HG03159 (cell line): ENCODE measurements around the gene SLC39A1.

Experiments
- ATAC-seq: cut with Tn5 transposase; IDR thresholded peaks from one replicate; pipeline ENCODE4 v1.9.1; 2021; ENCODE audit warnings: mild to moderate bottlenecking, moderate library complexity; ENCODE audit not compliant: unreplicated experiment

The SLC39A1 gene

DNA sequence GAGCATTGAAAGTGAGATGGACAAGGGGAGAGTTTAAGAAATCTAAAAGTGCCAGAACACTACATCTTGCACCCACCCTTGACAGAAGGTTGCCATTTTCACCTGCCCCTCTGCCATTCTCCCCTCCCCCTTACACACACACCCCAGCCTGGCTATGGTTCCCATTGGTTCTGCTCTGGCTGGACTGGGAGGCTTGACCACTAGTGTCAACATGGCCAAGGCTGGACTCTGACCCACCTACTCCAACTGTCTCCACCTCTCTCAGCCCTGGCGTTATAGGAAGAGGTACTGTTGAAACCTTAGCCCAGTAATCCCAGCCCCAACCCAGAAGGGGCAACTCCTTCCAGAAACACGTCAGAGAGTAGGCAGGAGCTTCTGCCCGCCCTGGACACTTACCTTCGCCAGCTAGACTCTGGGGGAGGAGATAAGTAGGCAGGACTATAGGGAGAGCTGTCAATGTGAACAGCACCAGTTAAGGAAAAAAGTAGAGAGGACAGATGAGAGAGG, 9.4 kb downstream of the SLC39A1 start:
- no peak for ATAC-seq

DNA sequence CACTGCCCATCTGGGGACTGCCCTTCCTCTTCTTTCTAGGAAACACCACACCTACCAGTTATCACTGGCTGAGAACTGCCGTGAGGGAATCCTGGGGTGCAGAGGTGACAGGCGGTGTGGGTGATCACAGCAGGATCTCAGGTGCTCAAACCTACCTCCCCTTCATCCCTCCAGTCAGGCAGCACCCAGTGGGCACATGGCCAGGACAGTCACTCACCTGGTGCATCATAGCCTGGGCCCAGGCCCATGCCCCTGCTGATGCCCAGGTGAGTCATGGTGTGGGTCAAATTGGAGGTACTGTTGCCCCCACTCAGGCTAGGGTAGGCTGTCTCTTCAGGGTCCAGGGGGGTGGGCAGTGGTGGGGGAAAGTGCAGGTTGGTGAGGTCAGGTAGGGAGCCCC, 11.5 kb downstream of the SLC39A1 start:
- ATAC-seq: no peak

DNA sequence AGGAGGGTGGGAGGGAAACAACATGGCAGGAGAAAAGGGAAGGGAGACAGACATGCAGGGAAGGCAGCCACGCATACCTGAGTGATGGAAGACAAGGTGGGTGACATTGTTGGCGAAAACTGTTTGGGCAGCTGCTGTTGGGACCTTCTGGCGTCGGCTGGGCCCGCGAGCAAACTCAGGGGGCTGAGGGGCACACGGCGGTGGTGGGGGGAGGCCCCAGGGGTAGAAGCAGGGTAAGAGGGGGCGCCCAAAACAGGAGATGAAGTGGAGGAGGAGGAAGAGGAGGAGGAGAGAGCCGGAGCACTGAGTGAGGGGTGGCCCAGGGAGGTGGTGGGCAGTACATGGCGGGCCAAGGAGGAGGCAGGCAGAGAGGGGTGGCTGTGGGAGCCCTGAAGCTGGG, 12.2 kb downstream of the SLC39A1 start:
- no peak for ATAC-seq

DNA sequence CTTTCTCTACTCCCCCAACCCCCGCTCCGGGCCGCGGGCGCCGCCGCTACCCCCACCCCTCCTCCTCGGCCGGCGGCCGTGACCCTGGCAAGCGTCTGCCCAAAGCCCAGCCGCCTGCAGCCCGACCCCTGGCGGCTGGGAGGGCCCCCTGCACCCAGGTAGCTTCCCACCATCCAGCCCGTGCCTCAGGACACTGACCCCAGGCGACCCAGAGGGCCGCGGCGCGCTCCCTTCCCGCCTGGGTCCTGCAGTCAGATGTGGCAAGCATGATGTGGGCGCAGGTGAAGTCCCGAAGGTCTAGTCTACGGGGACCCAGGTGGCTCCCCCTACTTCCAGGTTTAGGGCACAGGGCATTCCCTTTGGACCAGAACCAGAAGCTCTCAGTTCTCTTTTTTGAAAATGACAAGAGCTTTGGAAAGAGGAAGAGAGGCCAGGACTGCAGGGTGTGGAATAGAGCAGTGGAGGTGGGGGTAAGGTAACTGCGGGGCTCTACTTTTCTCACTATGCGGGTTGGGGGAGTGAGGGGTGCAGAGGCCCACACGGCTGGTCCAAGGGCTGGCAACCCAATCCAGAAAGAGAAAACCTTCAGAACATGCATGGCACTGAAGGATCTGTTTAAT, 16.6 kb downstream of the SLC39A1 start, which contains the start of gene DENND4B:
Gene DENND4B, minus strand, starts transcription at position 97 of the 620 bp plus-strand sequence. CDS start 2,344 bp downstream, outside the sequence.
- peak; percentile 50 for ATAC-seq

DNA sequence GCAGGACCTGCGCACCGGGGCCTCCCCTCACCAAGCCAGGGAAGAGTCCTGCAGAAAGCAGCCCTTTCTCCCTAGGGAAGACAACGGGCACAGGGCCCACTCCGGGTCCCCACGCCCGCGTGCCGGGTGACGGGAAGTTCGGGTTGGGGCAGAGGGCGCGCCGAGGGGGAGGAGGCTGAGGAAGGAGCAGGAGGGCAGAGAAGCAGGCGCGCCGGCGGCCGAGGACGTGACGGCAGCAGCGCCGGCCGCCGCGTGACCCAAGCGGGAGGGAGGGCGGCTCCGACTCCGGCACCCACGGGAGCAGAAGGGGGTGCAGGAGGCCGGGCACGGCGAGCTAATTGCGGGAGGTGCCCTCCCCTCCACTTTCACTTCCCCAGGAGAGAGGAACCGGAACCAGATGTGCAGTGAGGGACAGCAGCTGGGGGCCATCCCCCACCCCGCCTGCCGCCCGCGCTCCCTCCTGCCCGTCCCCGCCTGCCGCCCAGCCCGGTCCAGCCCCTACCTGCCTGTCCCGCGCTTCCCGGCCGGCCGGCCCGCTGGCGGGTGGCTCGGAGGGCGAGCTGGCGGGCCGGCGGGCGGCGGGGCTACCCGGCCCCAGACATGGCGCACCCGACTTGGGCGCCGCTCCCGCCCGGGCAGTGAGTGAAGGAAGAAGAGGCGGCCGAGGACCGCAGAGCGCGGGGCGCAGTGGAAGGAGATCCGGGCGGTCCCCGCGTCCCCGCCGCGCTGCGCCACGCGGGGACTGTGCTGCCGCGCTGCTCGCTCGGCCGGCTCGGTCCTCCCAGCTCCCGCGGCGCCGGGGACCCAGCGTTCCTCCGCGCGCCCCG, 17.3 kb downstream of the SLC39A1 start:
- peak; percentile 68 for ATAC-seq

DNA sequence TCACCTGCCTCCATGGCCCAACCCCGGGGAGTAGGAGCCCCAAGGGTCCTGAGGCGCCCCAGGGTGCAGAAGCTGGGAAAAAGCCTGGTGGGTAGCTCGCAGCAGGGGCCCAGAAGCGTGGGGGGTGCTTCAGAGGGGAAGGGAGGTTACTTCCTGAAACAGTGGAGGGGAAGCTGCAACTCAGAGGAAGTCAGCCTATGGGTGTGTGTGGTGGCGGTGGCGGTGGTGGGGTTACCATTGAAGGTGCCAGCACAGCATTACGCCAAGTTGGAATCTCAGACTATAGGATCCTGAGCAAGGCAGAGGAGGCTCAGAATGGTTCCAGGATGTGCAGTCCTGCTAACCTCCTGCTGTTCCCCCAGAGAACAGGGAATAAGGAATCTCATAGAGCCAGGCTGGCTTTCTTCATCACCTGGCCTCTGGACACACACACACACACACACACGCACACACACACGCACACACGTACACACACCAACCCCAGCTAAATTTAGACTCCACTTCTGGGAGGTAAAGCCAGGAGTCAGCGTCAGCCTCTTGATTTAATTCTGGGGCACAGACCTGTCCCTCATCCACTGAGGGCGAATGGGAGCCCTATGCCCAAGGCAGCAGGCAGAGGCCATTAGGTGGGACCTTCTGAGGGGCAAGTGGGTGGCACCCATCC, 18.1 kb downstream of the SLC39A1 start:
- no peak for ATAC-seq

DNA sequence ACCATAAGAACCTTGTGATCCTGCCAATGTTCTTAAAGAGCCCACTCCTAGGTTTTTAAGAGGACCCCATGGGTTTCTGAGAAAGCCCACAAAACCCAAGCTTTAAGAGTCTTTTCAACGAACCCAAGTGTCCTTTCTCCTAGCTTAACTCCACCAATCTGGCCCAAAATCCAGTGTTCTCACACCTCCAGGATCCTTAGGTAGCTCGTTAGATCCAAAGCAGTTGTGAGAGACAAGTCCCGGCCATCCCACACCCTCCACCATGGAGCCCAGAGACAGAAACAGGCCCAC, 18.6 kb downstream of the SLC39A1 start:
- no peak for ATAC-seq

DNA sequence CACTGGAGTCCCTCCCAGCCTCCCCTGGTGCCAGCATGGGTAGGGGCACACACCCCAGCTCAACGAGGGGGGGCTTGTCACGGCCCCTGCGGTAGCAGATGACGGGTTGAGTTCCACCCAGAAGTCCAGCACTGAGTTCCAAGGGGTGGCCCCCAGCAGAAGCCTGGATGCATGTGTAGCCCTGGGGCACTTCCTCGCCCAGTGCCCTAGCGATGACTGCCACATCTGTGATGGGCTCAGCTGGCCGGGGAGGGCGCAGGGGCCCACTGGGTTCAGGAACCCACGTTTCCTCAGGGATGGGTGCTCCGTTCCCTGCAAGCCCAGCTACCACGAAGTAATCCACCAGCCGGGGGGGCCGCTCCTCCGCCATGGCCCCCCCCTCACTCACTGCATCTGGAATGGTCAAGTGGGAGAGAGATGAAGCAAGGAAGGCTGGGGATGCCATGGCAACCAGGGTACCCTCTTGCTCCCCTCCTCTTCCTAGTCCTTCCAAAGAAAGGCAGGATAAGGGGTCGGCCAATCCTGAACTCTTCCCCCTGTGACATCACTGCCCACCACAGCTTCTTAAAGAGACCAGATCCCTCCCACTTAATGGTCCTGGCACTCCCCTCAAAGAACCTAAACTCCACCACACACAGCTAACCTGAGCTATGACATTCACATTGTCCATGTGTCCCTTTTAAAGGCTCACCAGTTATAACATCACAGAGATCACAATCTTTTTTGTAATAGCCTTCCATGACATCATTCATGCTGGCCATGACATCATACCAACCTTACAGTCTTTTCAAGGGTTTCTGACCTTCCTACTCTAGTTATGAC, 19.1 kb downstream of the SLC39A1 start:
- no peak for ATAC-seq

DNA sequence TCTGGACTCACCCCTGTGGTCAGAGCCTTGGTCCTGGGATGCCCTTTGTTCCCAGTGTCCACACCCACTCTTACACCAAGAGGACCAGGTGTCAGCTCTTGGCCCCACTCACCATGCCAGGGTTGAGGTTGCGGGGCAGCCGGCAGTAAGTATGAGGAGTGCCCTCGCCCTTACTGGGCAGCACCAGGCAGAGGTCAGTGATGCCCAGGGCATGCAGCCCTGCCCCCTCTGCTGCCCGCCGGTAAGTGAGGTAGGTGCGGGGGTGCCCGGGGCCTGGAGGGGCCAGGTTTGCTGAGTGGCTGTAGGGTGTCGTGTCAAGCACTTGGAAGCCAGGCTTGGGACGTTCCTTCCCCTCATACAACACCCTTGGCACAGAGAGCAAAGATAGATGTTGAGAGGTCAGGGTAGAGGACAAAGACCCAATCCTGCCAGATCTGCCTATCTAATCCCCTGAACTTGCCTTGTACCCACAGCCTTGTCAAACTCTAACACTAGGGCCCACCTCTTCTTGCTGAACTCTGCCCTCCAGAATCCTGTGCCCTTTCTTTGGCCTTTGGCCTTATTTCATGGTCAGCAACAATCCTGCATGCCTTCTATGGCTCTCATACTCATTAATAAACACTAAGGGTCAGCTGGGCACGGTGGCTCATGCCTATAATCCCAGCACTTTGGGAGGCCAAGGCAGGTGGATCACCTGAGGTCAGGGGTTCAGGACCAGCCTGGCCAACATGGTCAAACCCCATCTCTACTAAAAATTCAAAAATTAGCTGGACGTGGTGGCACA, 20.4 kb downstream of the SLC39A1 start:
- no peak for ATAC-seq

DNA sequence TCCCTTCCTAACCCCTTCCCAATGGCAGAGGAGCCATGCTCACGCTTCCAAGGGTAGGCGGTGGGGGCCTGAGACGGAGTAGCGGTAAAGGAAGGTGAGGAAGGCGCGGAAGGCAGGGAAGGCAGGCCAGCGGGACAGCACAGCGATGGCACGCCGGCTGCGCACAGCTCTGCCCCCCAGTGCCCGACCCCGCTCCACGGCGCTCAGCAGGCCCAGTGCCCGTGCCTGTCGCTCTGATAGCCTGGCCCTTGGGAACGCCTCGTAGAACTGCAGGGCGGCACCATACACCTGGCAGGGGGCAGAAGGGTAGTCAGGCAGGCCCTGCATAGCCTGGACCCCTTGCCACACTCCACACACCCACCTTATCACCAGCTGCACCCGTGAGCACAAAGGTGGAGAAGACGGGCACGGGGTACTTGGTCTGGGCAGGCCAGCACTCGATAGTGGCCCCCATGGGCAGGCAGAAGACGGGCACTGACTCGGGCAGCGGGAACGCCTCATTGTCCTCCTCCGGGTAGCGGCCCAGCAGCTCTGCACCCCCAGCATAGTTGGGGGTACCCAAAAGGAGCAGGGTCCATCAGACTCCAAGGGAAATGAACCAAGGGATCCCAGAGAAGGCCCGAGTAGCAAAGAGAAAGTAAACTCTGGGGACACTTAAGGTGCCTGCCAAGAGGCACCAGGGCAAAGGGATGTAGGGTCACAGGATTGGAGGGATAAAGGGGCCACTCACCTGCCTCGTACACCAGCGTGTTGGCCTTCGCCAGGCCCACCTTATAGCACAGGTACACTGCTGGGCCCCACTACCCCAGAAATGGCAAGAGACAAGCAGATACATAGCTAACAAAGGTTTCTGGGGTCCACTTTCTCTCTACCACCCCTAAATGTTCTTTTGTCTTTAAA, 21.3 kb downstream of the SLC39A1 start:
- ATAC-seq: no peak

DNA sequence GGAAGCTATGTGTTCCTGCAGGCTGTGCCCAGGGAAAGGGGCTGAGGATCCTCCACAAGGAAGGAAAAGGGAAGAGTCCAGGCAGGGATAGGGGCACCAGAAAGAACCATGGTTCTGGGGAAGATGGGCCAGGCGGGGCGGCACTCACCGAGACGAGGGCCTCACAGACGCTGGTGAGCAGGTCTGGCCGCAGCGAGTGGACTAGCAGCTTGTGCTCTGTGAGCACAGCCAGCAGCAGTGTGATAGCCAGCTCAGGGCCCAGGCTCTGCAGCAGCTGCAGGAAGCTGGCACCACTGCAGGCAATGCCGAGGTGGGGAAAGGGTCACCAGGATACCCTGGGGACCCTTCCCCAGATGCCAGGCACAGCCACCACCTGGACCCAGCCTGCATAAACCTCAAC, 22.6 kb downstream of the SLC39A1 start:
- ATAC-seq: no peak

DNA sequence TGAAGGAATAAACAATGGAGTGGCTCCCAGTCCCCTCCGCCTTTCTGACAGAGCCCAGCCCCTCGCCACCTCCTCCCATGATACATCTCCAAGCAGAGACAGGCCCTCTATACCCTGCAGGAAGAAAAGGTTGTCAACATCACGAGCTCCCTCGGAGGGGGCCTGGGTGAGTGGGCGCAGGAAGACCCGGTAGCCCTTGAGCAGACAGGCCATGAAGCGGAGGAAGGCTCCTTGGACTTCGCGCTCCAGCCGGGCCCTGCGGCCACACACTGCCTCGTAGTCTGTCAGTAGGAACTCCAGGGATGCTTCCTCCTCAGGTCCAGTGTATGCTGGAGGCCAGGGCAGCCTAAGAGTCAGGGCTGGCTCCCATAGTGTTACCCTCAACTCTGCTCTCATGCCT, 23.9 kb downstream of the SLC39A1 start:
- no peak for ATAC-seq

DNA sequence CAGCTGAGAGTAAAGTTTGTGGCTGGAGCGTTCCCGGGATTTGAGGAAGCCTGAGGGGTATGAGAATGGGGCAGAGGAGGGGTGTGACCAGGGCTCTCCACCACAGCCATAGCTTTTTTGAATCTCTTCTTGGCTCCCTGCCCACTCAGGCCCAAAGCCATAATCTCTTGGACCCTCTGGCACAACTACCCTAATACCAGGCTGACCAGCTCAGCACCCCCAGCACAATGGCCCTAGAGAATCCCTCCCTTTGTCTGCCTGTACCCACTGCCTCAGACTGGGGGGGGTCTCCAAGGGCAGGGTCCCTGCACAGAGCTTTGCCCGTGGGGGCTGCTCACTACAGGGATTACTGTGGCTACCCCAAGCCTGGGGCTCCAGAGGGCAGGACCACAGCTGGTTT, 24.3 kb downstream of the SLC39A1 start:
- no peak for ATAC-seq

DNA sequence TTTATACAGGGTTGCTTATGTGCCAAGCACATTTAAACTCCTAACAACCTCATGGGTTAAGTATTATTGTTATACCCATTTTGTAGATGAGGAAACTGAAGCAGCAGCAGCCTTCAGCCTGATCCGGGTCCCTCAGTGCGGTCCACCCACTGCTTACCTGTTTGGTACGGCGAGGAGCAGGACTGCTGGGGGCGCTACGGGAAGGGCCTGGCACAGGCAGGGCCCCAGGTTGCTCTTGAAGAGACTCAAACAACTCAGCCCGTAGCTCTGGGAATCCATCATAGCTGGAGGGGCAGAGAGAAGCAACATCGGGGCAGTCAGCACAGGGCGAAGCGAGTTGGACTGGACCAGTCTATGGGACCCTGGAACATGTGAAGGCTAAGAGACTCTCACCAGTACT, 26.0 kb downstream of the SLC39A1 start:
- ATAC-seq: no peak

DNA sequence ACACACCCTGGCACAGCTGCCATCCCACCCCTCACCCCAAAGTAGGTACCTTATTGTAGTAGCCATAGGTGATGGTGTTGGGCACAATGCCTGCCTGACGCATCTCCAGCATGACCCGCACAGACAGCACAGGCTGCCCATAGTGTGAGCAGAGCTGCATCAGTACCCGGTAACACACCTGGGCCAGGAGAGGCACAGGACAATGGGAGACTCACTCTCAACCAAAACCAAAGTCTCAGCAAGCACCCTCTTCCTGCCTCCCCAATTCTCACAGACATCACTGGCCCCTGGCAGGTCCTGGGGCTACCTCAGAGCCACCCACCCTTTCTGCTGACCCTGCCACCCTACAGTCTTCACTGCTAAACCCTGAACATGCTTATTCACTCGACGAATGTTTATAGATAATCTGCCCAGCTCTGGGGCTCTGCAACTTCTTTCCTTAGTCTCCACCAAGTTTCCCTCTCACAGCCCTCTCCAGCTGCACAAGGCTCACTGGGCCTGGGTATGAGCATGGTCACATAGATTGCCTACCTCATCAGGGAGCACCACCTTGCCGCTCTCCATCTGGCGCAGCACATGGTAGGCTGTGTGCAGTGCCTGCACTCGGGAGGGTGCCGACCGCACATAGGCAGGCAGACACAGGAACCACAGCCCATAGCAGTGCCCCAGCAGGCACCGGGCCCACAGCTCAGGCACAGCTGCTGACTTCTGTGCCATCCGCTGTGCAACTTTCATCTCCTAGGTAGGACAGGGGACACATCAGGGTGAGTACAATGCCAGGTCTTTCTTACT, 27.1 kb downstream of the SLC39A1 start:
- ATAC-seq: no peak

DNA sequence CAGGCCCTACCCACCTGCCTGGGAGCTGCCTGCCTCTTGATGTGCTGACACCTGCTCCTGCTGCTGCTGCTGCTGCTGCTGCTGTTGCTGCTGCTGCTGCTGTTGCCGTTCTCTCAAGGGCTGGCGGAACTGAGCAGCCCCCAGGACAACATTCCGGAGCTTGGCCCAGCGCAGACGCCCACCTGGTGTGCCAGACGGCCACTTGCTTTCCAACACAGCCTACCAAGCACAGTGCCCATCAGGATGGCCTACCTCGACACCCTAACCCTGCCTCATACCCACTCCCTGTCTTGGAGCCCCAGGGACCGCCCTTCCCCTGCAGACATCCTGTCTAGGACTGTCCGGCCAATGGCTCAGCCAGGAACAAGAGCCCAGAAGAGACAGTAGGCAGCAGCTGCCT, 28.6 kb downstream of the SLC39A1 start:
- ATAC-seq: no peak

DNA sequence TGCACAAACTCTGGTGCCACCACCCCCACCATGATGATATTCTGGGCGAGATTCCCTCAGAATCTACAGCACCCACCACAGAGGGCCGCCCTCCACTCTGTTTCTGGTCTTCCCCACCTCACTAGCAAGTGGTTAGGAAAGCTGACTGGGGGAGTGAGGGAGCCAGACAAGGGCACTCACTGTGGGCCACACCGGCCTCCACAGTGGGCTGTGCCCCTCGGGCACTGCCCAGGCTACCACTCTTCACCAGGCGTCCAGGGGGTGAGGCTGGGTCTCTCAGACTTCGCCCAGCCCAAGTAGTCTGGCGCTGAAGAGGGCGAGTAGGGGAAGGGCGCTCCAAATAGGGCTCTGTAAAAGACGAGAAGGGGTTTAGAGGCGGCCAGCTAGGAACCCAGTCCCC, 29.4 kb downstream of the SLC39A1 start:
- no peak for ATAC-seq

DNA sequence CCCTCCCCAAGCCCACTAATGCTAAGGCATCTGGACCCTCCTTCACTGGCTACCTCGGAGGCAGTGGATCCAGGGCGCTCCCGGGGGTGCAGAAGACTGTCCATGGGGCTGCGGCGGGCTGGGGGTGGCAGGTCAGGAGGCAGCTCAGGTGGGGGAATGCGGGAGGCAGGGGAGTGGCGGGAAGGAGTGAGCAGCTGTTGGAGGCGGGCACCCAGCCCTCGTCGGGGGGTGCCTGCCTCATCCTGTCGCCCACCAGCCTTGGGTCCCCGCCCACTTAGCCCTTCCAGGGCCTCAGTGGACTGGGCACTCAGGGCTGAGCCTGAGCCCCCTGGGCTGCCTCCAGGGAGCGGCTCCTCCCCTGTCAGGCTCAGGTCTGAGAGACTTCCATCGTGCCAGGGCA, 29.9 kb downstream of the SLC39A1 start:
- no peak for ATAC-seq
